SK-N-SH treated with all-trans-retinoic acid at 6 μM for 48 hours (cell line): ENCODE results near the gene TMEM212.

Source experiments
- GLIS3 ChIP-seq: fragments of 250-450 bp; sonication (Bioruptor Pico); IDR thresholded peaks from 2 replicates; pipeline ENCODE4 v1.5.0; 2020; ENCODE audit warnings: mild to moderate bottlenecking, moderate library complexity
- PPARA ChIP-seq: fragments of 250-450 bp; sonication (Bioruptor Pico); IDR thresholded peaks from 2 replicates; pipeline ENCODE4 v1.5.0; 2020; ENCODE audit warnings: mild to moderate bottlenecking, borderline replicate concordance

DNA sequence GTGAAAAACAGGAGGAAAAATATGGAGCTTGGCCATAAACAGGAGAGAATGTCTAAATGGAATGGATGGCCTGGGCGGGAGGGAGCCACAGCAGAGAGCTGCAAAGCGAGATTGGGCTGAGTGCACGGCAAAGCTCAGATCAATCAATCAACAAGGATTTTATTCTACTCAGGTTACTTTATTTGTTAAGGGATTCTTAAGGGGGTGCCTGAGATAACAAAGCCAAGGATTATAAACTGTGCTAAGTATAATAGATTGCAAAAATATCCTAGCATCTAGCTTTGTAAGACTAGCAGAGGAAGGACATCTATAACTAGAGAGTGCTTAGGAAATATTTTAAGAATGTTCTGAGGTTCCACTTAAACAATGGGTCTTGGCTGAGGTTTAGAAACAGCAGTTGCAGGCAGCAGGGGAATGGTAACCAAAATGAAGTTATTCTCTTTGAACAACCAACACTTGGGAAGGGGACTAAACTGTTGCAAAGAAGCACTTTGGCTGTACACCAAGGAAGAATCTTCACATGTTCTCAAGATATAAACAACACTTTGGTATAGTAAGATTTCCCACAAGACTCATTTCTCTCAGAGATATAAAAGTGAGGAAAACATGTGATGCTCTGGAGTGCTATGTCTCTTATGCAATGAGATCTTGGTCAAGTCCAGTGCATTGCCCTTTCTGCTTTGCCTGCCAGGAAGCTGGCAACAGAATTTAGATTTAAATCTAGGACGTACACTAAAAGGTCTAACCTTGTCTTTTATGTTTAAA, 35.5 kb downstream of the TMEM212 start:
- TF ChIP-seq PPARA (CRISPR knock-in tag) (no peak), GLIS3 (CRISPR knock-in tag) (no peak)
